ENCODE results near the gene ATP7B. TPM values are rescaled to one million over a fixed set of nuclear protein-coding genes. Genes with fewer than 3 reads are reported as not detected.

The ATP7B gene
- total RNA-seq, 1 experiment from 2014 or later, result 11.6 TPM

DNA sequence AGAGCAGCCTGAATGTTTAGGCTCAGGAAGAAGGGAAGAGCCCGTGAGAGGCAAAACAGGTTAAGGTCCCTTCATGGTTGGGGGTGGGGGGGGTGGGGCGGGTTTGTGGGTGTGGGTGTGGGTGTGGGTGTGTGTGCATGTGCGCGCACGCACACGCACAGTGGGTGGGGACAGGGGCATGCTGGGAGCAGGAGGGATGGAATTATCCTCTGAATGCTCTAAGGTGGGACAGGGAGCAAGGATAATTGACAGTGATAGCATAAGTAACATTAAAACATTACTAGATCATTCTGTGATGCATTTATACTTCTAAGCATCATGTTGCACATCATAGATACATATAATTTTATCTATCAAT, 84.7 kb downstream of the ATP7B start:
- H3K9me3 Mint-ChIP-seq, result no peaks in the 10 kb centered on the region
- no peaks in the 10 kb centered on the region for H3K36me3 Mint-ChIP-seq
- TF ChIP-seq, protein P1, sequence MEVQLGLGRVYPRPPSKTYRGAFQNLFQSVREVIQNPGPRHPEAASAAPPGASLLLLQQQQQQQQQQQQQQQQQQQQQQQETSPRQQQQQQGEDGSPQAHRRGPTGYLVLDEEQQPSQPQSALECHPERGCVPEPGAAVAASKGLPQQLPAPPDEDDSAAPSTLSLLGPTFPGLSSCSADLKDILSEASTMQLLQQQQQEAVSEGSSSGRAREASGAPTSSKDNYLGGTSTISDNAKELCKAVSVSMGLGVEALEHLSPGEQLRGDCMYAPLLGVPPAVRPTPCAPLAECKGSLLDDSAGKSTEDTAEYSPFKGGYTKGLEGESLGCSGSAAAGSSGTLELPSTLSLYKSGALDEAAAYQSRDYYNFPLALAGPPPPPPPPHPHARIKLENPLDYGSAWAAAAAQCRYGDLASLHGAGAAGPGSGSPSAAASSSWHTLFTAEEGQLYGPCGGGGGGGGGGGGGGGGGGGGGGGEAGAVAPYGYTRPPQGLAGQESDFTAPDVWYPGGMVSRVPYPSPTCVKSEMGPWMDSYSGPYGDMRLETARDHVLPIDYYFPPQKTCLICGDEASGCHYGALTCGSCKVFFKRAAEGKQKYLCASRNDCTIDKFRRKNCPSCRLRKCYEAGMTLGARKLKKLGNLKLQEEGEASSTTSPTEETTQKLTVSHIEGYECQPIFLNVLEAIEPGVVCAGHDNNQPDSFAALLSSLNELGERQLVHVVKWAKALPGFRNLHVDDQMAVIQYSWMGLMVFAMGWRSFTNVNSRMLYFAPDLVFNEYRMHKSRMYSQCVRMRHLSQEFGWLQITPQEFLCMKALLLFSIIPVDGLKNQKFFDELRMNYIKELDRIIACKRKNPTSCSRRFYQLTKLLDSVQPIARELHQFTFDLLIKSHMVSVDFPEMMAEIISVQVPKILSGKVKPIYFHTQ (CRISPR knock-in tag; IDR thresholded peaks at IDR 0.05), result no peak
- TF ChIP-seq, protein P2, sequence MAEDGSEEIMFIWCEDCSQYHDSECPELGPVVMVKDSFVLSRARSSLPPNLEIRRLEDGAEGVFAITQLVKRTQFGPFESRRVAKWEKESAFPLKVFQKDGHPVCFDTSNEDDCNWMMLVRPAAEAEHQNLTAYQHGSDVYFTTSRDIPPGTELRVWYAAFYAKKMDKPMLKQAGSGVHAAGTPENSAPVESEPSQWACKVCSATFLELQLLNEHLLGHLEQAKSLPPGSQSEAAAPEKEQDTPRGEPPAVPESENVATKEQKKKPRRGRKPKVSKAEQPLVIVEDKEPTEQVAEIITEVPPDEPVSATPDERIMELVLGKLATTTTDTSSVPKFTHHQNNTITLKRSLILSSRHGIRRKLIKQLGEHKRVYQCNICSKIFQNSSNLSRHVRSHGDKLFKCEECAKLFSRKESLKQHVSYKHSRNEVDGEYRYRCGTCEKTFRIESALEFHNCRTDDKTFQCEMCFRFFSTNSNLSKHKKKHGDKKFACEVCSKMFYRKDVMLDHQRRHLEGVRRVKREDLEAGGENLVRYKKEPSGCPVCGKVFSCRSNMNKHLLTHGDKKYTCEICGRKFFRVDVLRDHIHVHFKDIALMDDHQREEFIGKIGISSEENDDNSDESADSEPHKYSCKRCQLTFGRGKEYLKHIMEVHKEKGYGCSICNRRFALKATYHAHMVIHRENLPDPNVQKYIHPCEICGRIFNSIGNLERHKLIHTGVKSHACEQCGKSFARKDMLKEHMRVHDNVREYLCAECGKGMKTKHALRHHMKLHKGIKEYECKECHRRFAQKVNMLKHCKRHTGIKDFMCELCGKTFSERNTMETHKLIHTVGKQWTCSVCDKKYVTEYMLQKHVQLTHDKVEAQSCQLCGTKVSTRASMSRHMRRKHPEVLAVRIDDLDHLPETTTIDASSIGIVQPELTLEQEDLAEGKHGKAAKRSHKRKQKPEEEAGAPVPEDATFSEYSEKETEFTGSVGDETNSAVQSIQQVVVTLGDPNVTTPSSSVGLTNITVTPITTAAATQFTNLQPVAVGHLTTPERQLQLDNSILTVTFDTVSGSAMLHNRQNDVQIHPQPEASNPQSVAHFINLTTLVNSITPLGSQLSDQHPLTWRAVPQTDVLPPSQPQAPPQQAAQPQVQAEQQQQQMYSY (CRISPR knock-in tag; IDR thresholded peaks at IDR 0.05), result no peak
- TF ChIP-seq ZNF263 (CRISPR knock-in tag; IDR thresholded peaks at IDR 0.05; ENCODE audit: low read depth) (no peak), CREB1 (CRISPR knock-in tag; IDR thresholded peaks at IDR 0.05) (no peak), GTF2I (CRISPR knock-in tag; conservative IDR thresholded peaks at IDR 0.05) (no peak), RORB (CRISPR knock-in tag; IDR thresholded peaks at IDR 0.05) (no peak), ESRRA (CRISPR knock-in tag; IDR thresholded peaks at IDR 0.05; ENCODE audit: borderline replicate concordance) (no peak), MYBL2 (CRISPR knock-in tag; IDR thresholded peaks at IDR 0.05) (no peak), ZNF232 (CRISPR knock-in tag; IDR thresholded peaks at IDR 0.05) (no peak), CREM (CRISPR knock-in tag; IDR thresholded peaks at IDR 0.05) (no peak), ATF1 (CRISPR knock-in tag; IDR thresholded peaks at IDR 0.05) (no peak), SMAD4 (CRISPR knock-in tag; IDR thresholded peaks at IDR 0.05) (no peak)
- TF ChIP-seq, protein P3, sequence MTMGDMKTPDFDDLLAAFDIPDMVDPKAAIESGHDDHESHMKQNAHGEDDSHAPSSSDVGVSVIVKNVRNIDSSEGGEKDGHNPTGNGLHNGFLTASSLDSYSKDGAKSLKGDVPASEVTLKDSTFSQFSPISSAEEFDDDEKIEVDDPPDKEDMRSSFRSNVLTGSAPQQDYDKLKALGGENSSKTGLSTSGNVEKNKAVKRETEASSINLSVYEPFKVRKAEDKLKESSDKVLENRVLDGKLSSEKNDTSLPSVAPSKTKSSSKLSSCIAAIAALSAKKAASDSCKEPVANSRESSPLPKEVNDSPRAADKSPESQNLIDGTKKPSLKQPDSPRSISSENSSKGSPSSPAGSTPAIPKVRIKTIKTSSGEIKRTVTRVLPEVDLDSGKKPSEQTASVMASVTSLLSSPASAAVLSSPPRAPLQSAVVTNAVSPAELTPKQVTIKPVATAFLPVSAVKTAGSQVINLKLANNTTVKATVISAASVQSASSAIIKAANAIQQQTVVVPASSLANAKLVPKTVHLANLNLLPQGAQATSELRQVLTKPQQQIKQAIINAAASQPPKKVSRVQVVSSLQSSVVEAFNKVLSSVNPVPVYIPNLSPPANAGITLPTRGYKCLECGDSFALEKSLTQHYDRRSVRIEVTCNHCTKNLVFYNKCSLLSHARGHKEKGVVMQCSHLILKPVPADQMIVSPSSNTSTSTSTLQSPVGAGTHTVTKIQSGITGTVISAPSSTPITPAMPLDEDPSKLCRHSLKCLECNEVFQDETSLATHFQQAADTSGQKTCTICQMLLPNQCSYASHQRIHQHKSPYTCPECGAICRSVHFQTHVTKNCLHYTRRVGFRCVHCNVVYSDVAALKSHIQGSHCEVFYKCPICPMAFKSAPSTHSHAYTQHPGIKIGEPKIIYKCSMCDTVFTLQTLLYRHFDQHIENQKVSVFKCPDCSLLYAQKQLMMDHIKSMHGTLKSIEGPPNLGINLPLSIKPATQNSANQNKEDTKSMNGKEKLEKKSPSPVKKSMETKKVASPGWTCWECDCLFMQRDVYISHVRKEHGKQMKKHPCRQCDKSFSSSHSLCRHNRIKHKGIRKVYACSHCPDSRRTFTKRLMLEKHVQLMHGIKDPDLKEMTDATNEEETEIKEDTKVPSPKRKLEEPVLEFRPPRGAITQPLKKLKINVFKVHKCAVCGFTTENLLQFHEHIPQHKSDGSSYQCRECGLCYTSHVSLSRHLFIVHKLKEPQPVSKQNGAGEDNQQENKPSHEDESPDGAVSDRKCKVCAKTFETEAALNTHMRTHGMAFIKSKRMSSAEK (CRISPR knock-in tag; IDR thresholded peaks at IDR 0.05; ENCODE audit: borderline replicate concordance), result no peak
- TF ChIP-seq, protein P4, sequence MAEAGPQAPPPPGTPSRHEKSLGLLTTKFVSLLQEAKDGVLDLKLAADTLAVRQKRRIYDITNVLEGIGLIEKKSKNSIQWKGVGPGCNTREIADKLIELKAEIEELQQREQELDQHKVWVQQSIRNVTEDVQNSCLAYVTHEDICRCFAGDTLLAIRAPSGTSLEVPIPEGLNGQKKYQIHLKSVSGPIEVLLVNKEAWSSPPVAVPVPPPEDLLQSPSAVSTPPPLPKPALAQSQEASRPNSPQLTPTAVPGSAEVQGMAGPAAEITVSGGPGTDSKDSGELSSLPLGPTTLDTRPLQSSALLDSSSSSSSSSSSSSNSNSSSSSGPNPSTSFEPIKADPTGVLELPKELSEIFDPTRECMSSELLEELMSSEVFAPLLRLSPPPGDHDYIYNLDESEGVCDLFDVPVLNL (CRISPR knock-in tag; IDR thresholded peaks at IDR 0.05; ENCODE audit: borderline replicate concordance, low read depth), result no peak
- TF ChIP-seq, protein P5, sequence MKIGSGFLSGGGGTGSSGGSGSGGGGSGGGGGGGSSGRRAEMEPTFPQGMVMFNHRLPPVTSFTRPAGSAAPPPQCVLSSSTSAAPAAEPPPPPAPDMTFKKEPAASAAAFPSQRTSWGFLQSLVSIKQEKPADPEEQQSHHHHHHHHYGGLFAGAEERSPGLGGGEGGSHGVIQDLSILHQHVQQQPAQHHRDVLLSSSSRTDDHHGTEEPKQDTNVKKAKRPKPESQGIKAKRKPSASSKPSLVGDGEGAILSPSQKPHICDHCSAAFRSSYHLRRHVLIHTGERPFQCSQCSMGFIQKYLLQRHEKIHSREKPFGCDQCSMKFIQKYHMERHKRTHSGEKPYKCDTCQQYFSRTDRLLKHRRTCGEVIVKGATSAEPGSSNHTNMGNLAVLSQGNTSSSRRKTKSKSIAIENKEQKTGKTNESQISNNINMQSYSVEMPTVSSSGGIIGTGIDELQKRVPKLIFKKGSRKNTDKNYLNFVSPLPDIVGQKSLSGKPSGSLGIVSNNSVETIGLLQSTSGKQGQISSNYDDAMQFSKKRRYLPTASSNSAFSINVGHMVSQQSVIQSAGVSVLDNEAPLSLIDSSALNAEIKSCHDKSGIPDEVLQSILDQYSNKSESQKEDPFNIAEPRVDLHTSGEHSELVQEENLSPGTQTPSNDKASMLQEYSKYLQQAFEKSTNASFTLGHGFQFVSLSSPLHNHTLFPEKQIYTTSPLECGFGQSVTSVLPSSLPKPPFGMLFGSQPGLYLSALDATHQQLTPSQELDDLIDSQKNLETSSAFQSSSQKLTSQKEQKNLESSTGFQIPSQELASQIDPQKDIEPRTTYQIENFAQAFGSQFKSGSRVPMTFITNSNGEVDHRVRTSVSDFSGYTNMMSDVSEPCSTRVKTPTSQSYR (CRISPR knock-in tag; IDR thresholded peaks at IDR 0.05), result no peak
- TF ChIP-seq, protein P6, sequence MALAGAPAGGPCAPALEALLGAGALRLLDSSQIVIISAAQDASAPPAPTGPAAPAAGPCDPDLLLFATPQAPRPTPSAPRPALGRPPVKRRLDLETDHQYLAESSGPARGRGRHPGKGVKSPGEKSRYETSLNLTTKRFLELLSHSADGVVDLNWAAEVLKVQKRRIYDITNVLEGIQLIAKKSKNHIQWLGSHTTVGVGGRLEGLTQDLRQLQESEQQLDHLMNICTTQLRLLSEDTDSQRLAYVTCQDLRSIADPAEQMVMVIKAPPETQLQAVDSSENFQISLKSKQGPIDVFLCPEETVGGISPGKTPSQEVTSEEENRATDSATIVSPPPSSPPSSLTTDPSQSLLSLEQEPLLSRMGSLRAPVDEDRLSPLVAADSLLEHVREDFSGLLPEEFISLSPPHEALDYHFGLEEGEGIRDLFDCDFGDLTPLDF (CRISPR knock-in tag; IDR thresholded peaks at IDR 0.05), result no peak
- TF ChIP-seq, protein P7, sequence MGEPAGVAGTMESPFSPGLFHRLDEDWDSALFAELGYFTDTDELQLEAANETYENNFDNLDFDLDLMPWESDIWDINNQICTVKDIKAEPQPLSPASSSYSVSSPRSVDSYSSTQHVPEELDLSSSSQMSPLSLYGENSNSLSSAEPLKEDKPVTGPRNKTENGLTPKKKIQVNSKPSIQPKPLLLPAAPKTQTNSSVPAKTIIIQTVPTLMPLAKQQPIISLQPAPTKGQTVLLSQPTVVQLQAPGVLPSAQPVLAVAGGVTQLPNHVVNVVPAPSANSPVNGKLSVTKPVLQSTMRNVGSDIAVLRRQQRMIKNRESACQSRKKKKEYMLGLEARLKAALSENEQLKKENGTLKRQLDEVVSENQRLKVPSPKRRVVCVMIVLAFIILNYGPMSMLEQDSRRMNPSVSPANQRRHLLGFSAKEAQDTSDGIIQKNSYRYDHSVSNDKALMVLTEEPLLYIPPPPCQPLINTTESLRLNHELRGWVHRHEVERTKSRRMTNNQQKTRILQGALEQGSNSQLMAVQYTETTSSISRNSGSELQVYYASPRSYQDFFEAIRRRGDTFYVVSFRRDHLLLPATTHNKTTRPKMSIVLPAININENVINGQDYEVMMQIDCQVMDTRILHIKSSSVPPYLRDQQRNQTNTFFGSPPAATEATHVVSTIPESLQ (CRISPR knock-in tag; IDR thresholded peaks at IDR 0.05), result no peak
- H3K27ac Mint-ChIP-seq, result no peak overlapping the region
- ChIA-PET CTCF (no interaction called here), POLR2A (no interaction called here)
- no peaks in the 10 kb centered on the region for H3K27me3 Mint-ChIP-seq (ENCODE audit: low read depth)
- ATAC-seq (no peak), DNase-seq (ENCODE audit: low spot score) (no peak)
- H3K4me3 Mint-ChIP-seq, result no peak overlapping the region
- H3K4me1 Mint-ChIP-seq, result no peaks in the 10 kb centered on the region
